Esophagus squamous epithelium (tissue), 4 donors: ENCODE data around the gene CCNK.

Experiments used
- CTCF ChIP-seq, 6 experiments: fragments of 450-650 bp in 4 of 6; fragments of 200-600 bp in 2 of 6; sonication (generic) in 2 of 6; IDR thresholded peaks; one replicate each; pipeline ENCODE4 v1.5.1; 2016 to 2019; ENCODE audit warnings: antibody characterized with exemption in 6 of 6, mild to moderate bottlenecking in 4 of 6, moderate library complexity in 4 of 6
- POLR2A ChIP-seq, 4 donors: fragments of 450-650 bp; IDR thresholded peaks; one replicate each; pipeline ENCODE4 v1.6.1; 2017; ENCODE audit warnings: antibody characterized with exemption in 4 of 4, mild to moderate bottlenecking in 4 of 4, moderate library complexity in 3 of 4

GRCh38 chr14:99542566-99542965, 61.4 kb downstream of the CCNK start:
- TF ChIP-seq POLR2A (IDR thresholded peaks at IDR 0.05) (no peak), CTCF (IDR thresholded peaks at IDR 0.05) (no peak)
